A549 (cell line): Measurements from ENCODE around the gene EAF2. TPM values are rescaled to one million over a fixed set of nuclear protein-coding genes. Genes with fewer than 3 reads are reported as not detected.

Experiments
- ATAC-seq, 2 experiments: fragments of 200-7000 bp in 1 of 2; fragments of >200 bp in 1 of 2; cut with Nextera tagmentation in 1 of 2; cut with Tn5 transposase in 1 of 2; 3 replicates each; pipeline versions ENCODE4 v1.8.0 to v1.9.1; 2018 to 2020; ENCODE audit warnings: mild to moderate bottlenecking in 1 of 2, moderate library complexity in 1 of 2
- CTCF ChIA-PET: fragments of 300-600 bp; sonication (Branson Sonifier 250); formaldehyde crosslinking; extraction: SDS; loops from one replicate; lab custom pipeline; 2021; ENCODE audit warnings: antibody characterized with exemption, inconsistent platforms; lab: Yijun Ruan, JAX
- POLR2A ChIA-PET: fragments of 350-600 bp; formaldehyde crosslinking; extraction: SDS; loops from one replicate; lab custom pipeline; 2021; ENCODE audit warnings: antibody characterized with exemption, inconsistent platforms; lab: Yijun Ruan, JAX
- DNase-seq, 2 experiments: peaks; one replicate each; pipeline versions ENCODE4 v3.0.0 to v3.0.0-alpha.2; 2011 to 2016; ENCODE audit warnings: low read depth in 1 of 2, low spot score in 1 of 2
- FAIRE-seq: peaks from 2 replicates; lab custom pipeline; 2011; peaks lifted over from hg19 to GRCh38; lab: Jason Lieb, UNC
- H3K27ac ChIP-seq, 2 experiments: fragments of >200 bp; sonication (Bioruptor Twin); formaldehyde crosslinking; 3 replicates each; pipeline ENCODE4 v1.5.1; 2016 to 2017
- H3K4me1 ChIP-seq: fragments of >200 bp; sonication (Bioruptor Twin); formaldehyde crosslinking; 3 replicates; pipeline ENCODE4 v1.6.1; 2016
- H3K4me2 ChIP-seq: fragments of >200 bp; sonication (Bioruptor Twin); formaldehyde crosslinking; 3 replicates; pipeline ENCODE4 v1.6.1; 2016
- H3K4me3 ChIP-seq: fragments of >200 bp; sonication (Bioruptor Twin); formaldehyde crosslinking; 3 replicates; pipeline ENCODE4 v1.5.1; 2016
- H3K9me3 ChIP-seq: fragments of >200 bp; sonication (Bioruptor Twin); formaldehyde crosslinking; 3 replicates; pipeline ENCODE4 v1.6.1; 2016
- BHLHE40 ChIP-seq: IDR thresholded peaks from 2 replicates; pipeline ENCODE4 v1.6.1; 2012; ENCODE audit warnings: low read depth, low read length, inconsistent platforms
- CEBPB ChIP-seq, 2 experiments: fragments of >200 bp in 1 of 2; sonication (Bioruptor Twin) in 1 of 2; formaldehyde crosslinking in 1 of 2; IDR thresholded peaks; 2 replicates each; pipeline ENCODE4 v1.6.1; 2012 to 2016
- EHF ChIP-seq: fragments of 250-450 bp; sonication (Bioruptor Pico); IDR thresholded peaks from 2 replicates; pipeline ENCODE4 v1.5.0; 2020; ENCODE audit warnings: mild to moderate bottlenecking
- EHMT2 ChIP-seq: fragments of 200-600 bp; sonication (generic); IDR thresholded peaks from 2 replicates; pipeline ENCODE4 v1.6.1; 2016; ENCODE audit warnings: antibody characterized with exemption, low read depth, mild to moderate bottlenecking, moderate library complexity
- FOSL2 ChIP-seq, 2 experiments: fragments of 450-650 bp in 1 of 2; fragments of >200 bp in 1 of 2; sonication (Bioruptor Twin) in 1 of 2; formaldehyde crosslinking; IDR thresholded peaks; 2 replicates each; pipeline versions ENCODE4 v1.5.0 to v1.6.1; 2016 to 2020; ENCODE audit warnings: mild to moderate bottlenecking in 1 of 2, moderate library complexity in 1 of 2
- FOXS1 ChIP-seq: fragments of 250-450 bp; sonication (Bioruptor Pico); IDR thresholded peaks from 2 replicates; pipeline ENCODE4 v1.5.0; 2020; ENCODE audit warnings: mild to moderate bottlenecking, moderate library complexity
- HES2 ChIP-seq: fragments of >200 bp; sonication (Bioruptor Twin); formaldehyde crosslinking; IDR thresholded peaks from 2 replicates; pipeline ENCODE4 v1.6.1; 2016
- HEYL ChIP-seq: fragments of 250-450 bp; sonication (Bioruptor Pico); IDR thresholded peaks from 2 replicates; pipeline ENCODE4 v1.8.0; 2021; ENCODE audit warnings: mild to moderate bottlenecking, moderate library complexity
- HOXA7 ChIP-seq: fragments of 250-450 bp; sonication (Bioruptor Pico); IDR thresholded peaks from 2 replicates; pipeline ENCODE4 v1.5.0; 2020; ENCODE audit warnings: mild to moderate bottlenecking, moderate library complexity
- HOXB5 ChIP-seq: fragments of 250-450 bp; sonication (Bioruptor Pico); IDR thresholded peaks from 2 replicates; pipeline ENCODE4 v1.5.0; 2020; ENCODE audit warnings: mild to moderate bottlenecking, moderate library complexity
- KDM1A ChIP-seq: fragments of 200-600 bp; sonication (generic); IDR thresholded peaks from 2 replicates; pipeline ENCODE4 v1.6.1; 2016; ENCODE audit warnings: low read depth, mild to moderate bottlenecking
- MAFK ChIP-seq: fragments of 450-650 bp; IDR thresholded peaks from 2 replicates; pipeline ENCODE4 v1.6.1; 2014; ENCODE audit not compliant: partially characterized antibody
- NR3C1 ChIP-seq: fragments of >200 bp; sonication (Bioruptor Twin); formaldehyde crosslinking; IDR thresholded peaks from 3 replicates; pipeline ENCODE4 v1.6.1; 2017
- POLR2AphosphoS2 ChIP-seq: conservative IDR thresholded peaks from 2 replicates; pipeline ENCODE4 v1.6.1; 2012; ENCODE audit warnings: low read length, improper control_type of control experiment, inconsistent platforms
- RAD21 ChIP-seq, 2 experiments: fragments of >200 bp in 1 of 2; sonication (Bioruptor Twin) in 1 of 2; formaldehyde crosslinking in 1 of 2; IDR thresholded peaks in 1 of 2; conservative IDR thresholded peaks in 1 of 2; 2 replicates in 1 of 2; 3 replicates in 1 of 2; pipeline ENCODE4 v1.6.1; 2012 to 2018; ENCODE audit warnings: inconsistent platforms in 1 of 2
- USF2 ChIP-seq: fragments of 450-650 bp; IDR thresholded peaks from 2 replicates; pipeline ENCODE4 v1.6.1; 2014; ENCODE audit warnings: antibody characterized with exemption
- WGBS: methylation state at CpG from one replicate; pipeline ENCODE4 v1.1.6; 2017; ENCODE audit errors: missing lambda C conversion rate; 5-methylcytosine and 5-hydroxymethylcytosine counted together
- polyA plus RNA-seq, 4 experiments: library from polyadenylated mRNA; depleted of rRNA in 3 of 4; stranded (reverse); fragments of >200 nt; fragmentation: RNase III in 1 of 4; extraction: RNeasy Plus Mini Kit Qiagen cat#74134 plus additional on column Dnase treatment in 1 of 4; gene quantifications; 2 replicates in 3 of 4; 3 replicates in 1 of 4; pipeline ENCODE4 v1.2.3, GENCODE V29; 2011 to 2017
- TF ChIP-seq, protein P1 (sequence below): fragments of 200-600 bp; sonication (generic); IDR thresholded peaks from 2 replicates; pipeline ENCODE4 v1.6.1; 2016; ENCODE audit warnings: antibody characterized with exemption, mild to moderate bottlenecking, moderate library complexity
- TF ChIP-seq, protein P2 (sequence below): fragments of >200 bp; sonication (Bioruptor Twin); formaldehyde crosslinking; IDR thresholded peaks from 3 replicates; pipeline ENCODE4 v1.6.1; 2016

The EAF2 gene
- polyA plus RNA-seq, 2 of the 4 experiments (the other 2 are of a cell fraction): 4.3 to 7.4 TPM

DNA sequence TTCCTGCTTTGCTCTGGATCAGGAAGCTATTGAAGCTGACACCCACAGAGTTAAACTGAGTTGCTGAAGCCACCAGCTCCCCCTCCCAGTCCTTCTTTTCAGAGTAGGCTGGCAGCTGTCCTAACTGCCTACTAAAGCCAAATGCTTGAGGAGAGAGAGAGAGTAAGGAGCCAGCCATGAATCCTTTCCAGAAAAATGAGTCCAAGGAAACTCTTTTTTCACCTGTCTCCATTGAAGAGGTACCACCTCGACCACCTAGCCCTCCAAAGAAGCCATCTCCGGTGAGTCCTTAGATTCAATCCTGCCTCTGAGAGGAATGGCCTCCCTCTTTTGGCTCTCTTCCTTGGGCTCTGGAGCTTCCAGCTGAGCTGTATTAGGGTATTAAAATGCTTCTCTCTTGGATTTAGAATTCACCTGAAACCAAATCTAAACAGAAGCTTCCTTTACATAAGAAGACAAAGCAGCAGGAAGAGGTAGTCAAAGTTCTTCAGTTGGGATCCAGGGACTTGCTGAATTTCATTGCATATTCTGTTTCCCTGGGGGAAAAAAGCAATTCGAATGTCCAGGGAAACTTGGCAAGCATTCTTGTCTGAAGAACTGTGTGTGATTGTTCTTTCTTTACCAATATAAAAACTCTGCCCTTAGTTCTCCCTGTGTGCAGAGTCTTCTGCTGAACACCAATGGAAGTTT lies 59.4 kb downstream of the EAF2 start, which contains the start of gene SLC15A2:
SLC15A2 (plus strand) TSS at position 101 of the 690 bp plus-strand sequence; CDS start at position 177, 76 bp downstream.
- no peak for FAIRE-seq
- no peak for TF ChIP-seq RAD21 (conservative IDR thresholded peaks at IDR 0.05 in 1 of 2, IDR thresholded peaks at IDR 0.05 in 1 of 2)
- TF ChIP-seq, protein P1, sequence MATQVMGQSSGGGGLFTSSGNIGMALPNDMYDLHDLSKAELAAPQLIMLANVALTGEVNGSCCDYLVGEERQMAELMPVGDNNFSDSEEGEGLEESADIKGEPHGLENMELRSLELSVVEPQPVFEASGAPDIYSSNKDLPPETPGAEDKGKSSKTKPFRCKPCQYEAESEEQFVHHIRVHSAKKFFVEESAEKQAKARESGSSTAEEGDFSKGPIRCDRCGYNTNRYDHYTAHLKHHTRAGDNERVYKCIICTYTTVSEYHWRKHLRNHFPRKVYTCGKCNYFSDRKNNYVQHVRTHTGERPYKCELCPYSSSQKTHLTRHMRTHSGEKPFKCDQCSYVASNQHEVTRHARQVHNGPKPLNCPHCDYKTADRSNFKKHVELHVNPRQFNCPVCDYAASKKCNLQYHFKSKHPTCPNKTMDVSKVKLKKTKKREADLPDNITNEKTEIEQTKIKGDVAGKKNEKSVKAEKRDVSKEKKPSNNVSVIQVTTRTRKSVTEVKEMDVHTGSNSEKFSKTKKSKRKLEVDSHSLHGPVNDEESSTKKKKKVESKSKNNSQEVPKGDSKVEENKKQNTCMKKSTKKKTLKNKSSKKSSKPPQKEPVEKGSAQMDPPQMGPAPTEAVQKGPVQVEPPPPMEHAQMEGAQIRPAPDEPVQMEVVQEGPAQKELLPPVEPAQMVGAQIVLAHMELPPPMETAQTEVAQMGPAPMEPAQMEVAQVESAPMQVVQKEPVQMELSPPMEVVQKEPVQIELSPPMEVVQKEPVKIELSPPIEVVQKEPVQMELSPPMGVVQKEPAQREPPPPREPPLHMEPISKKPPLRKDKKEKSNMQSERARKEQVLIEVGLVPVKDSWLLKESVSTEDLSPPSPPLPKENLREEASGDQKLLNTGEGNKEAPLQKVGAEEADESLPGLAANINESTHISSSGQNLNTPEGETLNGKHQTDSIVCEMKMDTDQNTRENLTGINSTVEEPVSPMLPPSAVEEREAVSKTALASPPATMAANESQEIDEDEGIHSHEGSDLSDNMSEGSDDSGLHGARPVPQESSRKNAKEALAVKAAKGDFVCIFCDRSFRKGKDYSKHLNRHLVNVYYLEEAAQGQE: no peak
- TF ChIP-seq HEYL (CRISPR knock-in tag): no peak
- TF ChIP-seq HOXA7 (CRISPR knock-in tag): no peak
- no peak for TF ChIP-seq MAFK
- TF ChIP-seq FOSL2 (IDR thresholded peaks at IDR 0.05): no peak
- TF ChIP-seq FOSL2 (CRISPR knock-in tag; IDR thresholded peaks at IDR 0.05): no peak
- TF ChIP-seq HOXB5: no peak
- no peak for TF ChIP-seq POLR2AphosphoS2
- no peak for TF ChIP-seq FOXS1 (CRISPR knock-in tag)
- TF ChIP-seq, protein P2, sequence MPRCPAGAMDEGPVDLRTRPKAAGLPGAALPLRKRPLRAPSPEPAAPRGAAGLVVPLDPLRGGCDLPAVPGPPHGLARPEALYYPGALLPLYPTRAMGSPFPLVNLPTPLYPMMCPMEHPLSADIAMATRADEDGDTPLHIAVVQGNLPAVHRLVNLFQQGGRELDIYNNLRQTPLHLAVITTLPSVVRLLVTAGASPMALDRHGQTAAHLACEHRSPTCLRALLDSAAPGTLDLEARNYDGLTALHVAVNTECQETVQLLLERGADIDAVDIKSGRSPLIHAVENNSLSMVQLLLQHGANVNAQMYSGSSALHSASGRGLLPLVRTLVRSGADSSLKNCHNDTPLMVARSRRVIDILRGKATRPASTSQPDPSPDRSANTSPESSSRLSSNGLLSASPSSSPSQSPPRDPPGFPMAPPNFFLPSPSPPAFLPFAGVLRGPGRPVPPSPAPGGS: no peak
- no peak for TF ChIP-seq KDM1A
- TF ChIP-seq, all 56 proteins: peak for 0
- no peaks in the 10 kb centered on the region for H3K9me3 ChIP-seq
- H3K4me3 ChIP-seq: no peak within 1 kb of the TSS
- DNase-seq (no peak), ATAC-seq (no peak)
- ChIA-PET CTCF (interaction anchor here (1.5 kb wide), 1 partner anchor 12 kb away, joined by 3 read pairs; no protein-coding TSS in a partner anchor), POLR2A (no interaction called here)
- no peak within 1 kb of the TSS for H3K4me2 ChIP-seq
- H3K4me1 ChIP-seq: no peaks in the 10 kb centered on the region
- H3K27ac ChIP-seq: no peak within 1 kb of the TSS
- 26% methylated on average over 3 of the region's 3 CpGs for WGBS

- POLR2A ChIA-PET: no interaction called here
- no peak for FAIRE-seq
- TF ChIP-seq CEBPB (IDR thresholded peaks at IDR 0.05) (peak in 1 of 2 experiments; percentile 23; a peak in 1 of 4 replicates), USF2 (no peak), EHMT2 (no peak), HES2 (no peak)
- Histone ChIP-seq H3K4me1 (no peaks in the 10 kb centered on the region), H3K4me2 (no peak overlapping the region), H3K27ac (no peak overlapping the region), H3K4me3 (no peak overlapping the region), H3K9me3 (no peaks in the 10 kb centered on the region)
- no peak for DNase-seq
- CTCF ChIA-PET: interaction anchor here (1.5 kb wide), 1 partner anchor 12 kb away, joined by 3 read pairs; no protein-coding TSS in a partner anchor
- WGBS: 0% methylated on average over 1 of the region's 1 CpG
- no peak for ATAC-seq
Measured at GRCh38 chr3:121895121-121895520, 60.1 kb downstream of the EAF2 start.

DNA sequence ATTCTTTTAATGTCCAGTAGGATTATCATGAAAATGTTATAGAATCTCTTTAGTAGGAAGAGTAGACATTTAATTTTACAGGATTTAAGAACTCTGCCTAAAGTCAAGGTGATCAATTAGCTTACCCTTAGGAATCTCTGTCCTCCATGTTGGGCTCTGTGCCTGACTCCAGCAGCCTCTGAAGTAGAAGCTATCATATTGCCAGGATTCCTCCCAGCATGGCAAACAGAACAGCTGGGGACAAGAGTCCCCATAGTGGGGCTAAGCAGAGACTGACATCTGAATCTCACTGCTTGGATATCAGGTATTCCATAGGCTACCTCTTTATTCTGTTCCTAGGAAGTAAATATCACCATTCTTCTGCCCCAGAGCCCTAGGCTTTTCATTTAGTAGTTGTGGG lies 60.7 kb downstream of the EAF2 start:
- H3K4me1 ChIP-seq: no peaks in the 10 kb centered on the region
- no peak for ATAC-seq
- TF ChIP-seq BHLHE40 (no peak), EHF (CRISPR knock-in tag) (no peak), NR3C1 (no peak), RAD21 (conservative IDR thresholded peaks at IDR 0.05 in 1 of 2, IDR thresholded peaks at IDR 0.05 in 1 of 2) (no peak)
- TF ChIP-seq, all 56 proteins: peak for 0
- H3K9me3 ChIP-seq: no peaks in the 10 kb centered on the region
- no peak overlapping the region for H3K4me3 ChIP-seq
- DNase-seq (no peak), FAIRE-seq (no peak)
- ChIA-PET POLR2A (no interaction called here), CTCF (interaction anchor here (1.5 kb wide), 1 partner anchor 11 kb away, joined by 3 read pairs; no protein-coding TSS in a partner anchor)
- H3K27ac ChIP-seq: no peak overlapping the region
- H3K4me2 ChIP-seq: no peak overlapping the region
